H1 (cell line): Measurements from ENCODE around the gene PLEKHG3. TPM values are rescaled to one million over a fixed set of nuclear protein-coding genes. Genes with fewer than 3 reads are reported as not detected.
A peak's percentile ranks its signal among the peaks of the same experiment; 100 is the strongest.

Source experiments
- CTCF ChIA-PET: fragments of 300-600 bp; sonication (Branson Sonifier 250); formaldehyde crosslinking; loops from one replicate; lab custom pipeline; 2021; ENCODE audit not compliant: partially characterized antibody; lab: Charles Lee
- POLR2A ChIA-PET: fragments of 300-600 bp; sonication (Branson Sonifier 250); formaldehyde crosslinking; loops from one replicate; lab custom pipeline; 2021; ENCODE audit warnings: inconsistent platforms; ENCODE audit not compliant: partially characterized antibody; lab: Charles Lee
- DNase-seq, 2 experiments: peaks; one replicate each; pipeline versions ENCODE4 v3.0.0 to v3.0.0-alpha.2; 2010 to 2022; ENCODE audit warnings: low spot score in 2 of 2, low read depth in 1 of 2, mixed read lengths in 1 of 2
- FAIRE-seq: peaks from 2 replicates; lab custom pipeline; 2011; peaks lifted over from hg19 to GRCh38; lab: Jason Lieb, UNC
- H2AFZ ChIP-seq: 2 replicates; pipeline ENCODE4 v1.8.1; 2012; ENCODE audit warnings: low read length, inconsistent platforms
- H2AK5ac ChIP-seq: 2 replicates; pipeline ENCODE4 v1.6.1; 2013; ENCODE audit warnings: low read depth, low read length
- H2BK120ac ChIP-seq: replicated peaks from 2 replicates; pipeline ENCODE3; 2013; ENCODE audit warnings: low read depth, low read length, inconsistent platforms
- H2BK12ac ChIP-seq: 2 replicates; pipeline ENCODE4 v1.6.1; 2013; ENCODE audit warnings: low read depth, low read length
- H2BK15ac ChIP-seq: 2 replicates; pipeline ENCODE4 v1.6.1; 2013; ENCODE audit warnings: low read length
- H2BK20ac ChIP-seq: 2 replicates; pipeline ENCODE4 v1.6.1; 2013; ENCODE audit warnings: low read length
- H2BK5ac ChIP-seq: 2 replicates; pipeline ENCODE4 v1.6.1; 2013; ENCODE audit warnings: low read depth, low read length
- H3K14ac ChIP-seq: 2 replicates; pipeline ENCODE4 v1.6.1; 2013; ENCODE audit warnings: inconsistent platforms; ENCODE audit not compliant: insufficient read length
- H3K18ac ChIP-seq: 2 replicates; pipeline ENCODE4 v1.6.1; 2013; ENCODE audit warnings: low read length; ENCODE audit errors: extremely low read depth
- H3K23ac ChIP-seq: 2 replicates; pipeline ENCODE4 v1.6.1; 2013; ENCODE audit warnings: inconsistent platforms; ENCODE audit not compliant: insufficient read length
- H3K23me2 ChIP-seq: 2 replicates; pipeline ENCODE4 v1.6.1; 2013; ENCODE audit warnings: low read depth, low read length
- H3K27ac ChIP-seq: 2 replicates; pipeline ENCODE4 v1.6.1; 2011; ENCODE audit warnings: low read depth, low read length, inconsistent platforms
- H3K27me3 ChIP-seq, 4 experiments: replicated peaks in 1 of 4; 1 replicate in 1 of 4; 2 replicates in 3 of 4; pipeline versions ENCODE4 v1.6.1 to v1.8.1; 2011 to 2013; ENCODE audit warnings: low read length in 3 of 4, mild to moderate bottlenecking in 3 of 4, inconsistent platforms in 2 of 4, mixed read lengths in 2 of 4, moderate library complexity in 1 of 4; ENCODE audit not compliant: control insufficient read depth in 3 of 4, insufficient read depth in 3 of 4; ENCODE audit errors: extremely low read depth in 1 of 4
- H3K36me3 ChIP-seq, 4 experiments: 2 replicates each; pipeline versions ENCODE4 v1.6.1 to v1.8.1; 2011 to 2013; ENCODE audit warnings: mild to moderate bottlenecking in 4 of 4, low read length in 3 of 4, moderate library complexity in 2 of 4, control low read depth in 1 of 4, inconsistent platforms in 1 of 4; ENCODE audit not compliant: insufficient read depth in 4 of 4, control insufficient read depth in 2 of 4
- H3K4ac ChIP-seq: replicated peaks from 2 replicates; pipeline ENCODE3; 2013; ENCODE audit warnings: low read length, low read depth, mixed read lengths, inconsistent platforms; ENCODE audit not compliant: insufficient read length
- H3K4me1 ChIP-seq, 4 experiments: replicated peaks in 1 of 4; 1 replicate in 1 of 4; 2 replicates in 3 of 4; pipeline versions ENCODE4 v1.6.1 to v1.8.1; 2011 to 2013; ENCODE audit warnings: low read length in 3 of 4, inconsistent platforms in 2 of 4, mixed read lengths in 1 of 4; ENCODE audit not compliant: insufficient read depth in 4 of 4, control insufficient read depth in 3 of 4
- H3K4me2 ChIP-seq, 2 experiments: 2 replicates each; pipeline versions ENCODE4 v1.6.1 to v1.8.1; 2011 to 2013; ENCODE audit warnings: low read depth in 2 of 2, low read length in 2 of 2, control low read depth in 1 of 2, inconsistent platforms in 1 of 2, mild to moderate bottlenecking in 1 of 2; ENCODE audit not compliant: insufficient read depth in 1 of 2
- H3K4me3 ChIP-seq, 4 experiments: fragments of 200-600, 300-600 bp in 1 of 4; sonication (generic), shearing (Covaris generic), sonication (Bioruptor Twin) in 1 of 4; 2 replicates each; pipeline versions ENCODE4 v1.5.1 to v1.8.1; 2011 to 2016; ENCODE audit warnings: low read length in 4 of 4, low read depth in 3 of 4, control low read depth in 2 of 4, inconsistent platforms in 2 of 4, mild to moderate bottlenecking in 2 of 4, mixed read lengths in 1 of 4, moderate library complexity in 1 of 4; ENCODE audit not compliant: insufficient read depth in 2 of 4; ENCODE audit errors: extremely low read depth in 1 of 4
- H3K56ac ChIP-seq: replicated peaks from 2 replicates; pipeline ENCODE3; 2013; ENCODE audit warnings: low read depth, mild to moderate bottlenecking, mixed read lengths, low read length, inconsistent platforms; ENCODE audit not compliant: insufficient read length
- H3K79me1 ChIP-seq: 2 replicates; pipeline ENCODE4 v1.6.1; 2013; ENCODE audit warnings: low read depth, low read length, control low read depth
- H3K79me2 ChIP-seq, 2 experiments: 2 replicates each; pipeline versions ENCODE4 v1.6.1 to v1.8.1; 2012 to 2013; ENCODE audit warnings: low read length in 2 of 2, mild to moderate bottlenecking in 2 of 2, inconsistent platforms in 1 of 2; ENCODE audit not compliant: insufficient read depth in 2 of 2, control insufficient read depth in 1 of 2
- H3K9ac ChIP-seq, 4 experiments: replicated peaks in 1 of 4; 1 replicate in 1 of 4; 2 replicates in 3 of 4; pipeline versions ENCODE4 v1.6.1 to v1.8.1; 2011 to 2013; ENCODE audit warnings: low read depth in 3 of 4, low read length in 3 of 4, control low read depth in 2 of 4, mild to moderate bottlenecking in 2 of 4, moderate library complexity in 2 of 4, inconsistent platforms in 1 of 4; ENCODE audit errors: extremely low read depth in 1 of 4
- H3K9me3 ChIP-seq, 2 experiments: 2 replicates each; pipeline versions ENCODE4 v1.6.1 to v1.8.1; 2012 to 2013; ENCODE audit warnings: mild to moderate bottlenecking in 2 of 2, moderate library complexity in 2 of 2, control low read depth in 1 of 2, inconsistent platforms in 1 of 2, low read depth in 1 of 2, low read length in 1 of 2, mixed read lengths in 1 of 2; ENCODE audit not compliant: insufficient read depth in 2 of 2
- H4K20me1 ChIP-seq, 2 experiments: replicated peaks in 1 of 2; 2 replicates each; pipeline versions ENCODE3 to v1.8.1; 2011 to 2013; ENCODE audit warnings: inconsistent platforms in 2 of 2, low read length in 2 of 2, mild to moderate bottlenecking in 1 of 2; ENCODE audit not compliant: insufficient read depth in 2 of 2, control insufficient read depth in 1 of 2
- H4K5ac ChIP-seq: 2 replicates; pipeline ENCODE4 v1.6.1; 2013; ENCODE audit warnings: low read length, low read depth, mixed read lengths, inconsistent platforms; ENCODE audit not compliant: insufficient read length
- H4K8ac ChIP-seq: 2 replicates; pipeline ENCODE4 v1.8.0; 2013; ENCODE audit warnings: mild to moderate bottlenecking, moderate library complexity, low read length, inconsistent platforms; ENCODE audit not compliant: insufficient read depth; ENCODE audit errors: extremely low read depth
- H4K91ac ChIP-seq: replicated peaks from 2 replicates; pipeline ENCODE3; 2013; ENCODE audit warnings: low read length, mixed read lengths, inconsistent platforms; ENCODE audit not compliant: insufficient read length
- CBX5 ChIP-seq: fragments of 300-800, 300-1000 bp; sonication (generic); IDR thresholded peaks from 2 replicates; pipeline ENCODE4 v1.7.1; 2016; ENCODE audit warnings: antibody characterized with exemption, low read length, low read depth
- CHD2 ChIP-seq: IDR thresholded peaks from 2 replicates; pipeline ENCODE4 v1.6.1; 2012; ENCODE audit warnings: low read length, improper control_type of control experiment
- EZH2 ChIP-seq: fragments of 200-600 bp; sonication (generic); IDR thresholded peaks from 2 replicates; pipeline ENCODE4 v1.7.1; 2012; ENCODE audit warnings: low read depth, mild to moderate bottlenecking, moderate library complexity, low read length, inconsistent platforms; ENCODE audit not compliant: severe bottlenecking
- HDAC2 ChIP-seq, 2 experiments: fragments of 300-600 bp in 1 of 2; sonication (generic) in 1 of 2; IDR thresholded peaks; 2 replicates each; pipeline ENCODE4 v1.6.1; 2011 to 2012; ENCODE audit warnings: low read depth in 2 of 2, low read length in 2 of 2, mild to moderate bottlenecking in 2 of 2, moderate library complexity in 2 of 2, borderline replicate concordance in 1 of 2, inconsistent platforms in 1 of 2
- JUND ChIP-seq: IDR thresholded peaks from 2 replicates; pipeline ENCODE4 v1.6.1; 2011; ENCODE audit warnings: mild to moderate bottlenecking, improper control_type of control experiment, low read length
- MAX ChIP-seq: IDR thresholded peaks from 2 replicates; pipeline ENCODE4 v1.6.1; 2012; ENCODE audit warnings: inconsistent platforms
- POLR2A ChIP-seq, 2 experiments: IDR thresholded peaks; 1 replicate in 1 of 2; 2 replicates in 1 of 2; pipeline ENCODE4 v1.6.1; 2011; ENCODE audit warnings: low read depth in 2 of 2, low read length in 2 of 2, mild to moderate bottlenecking in 2 of 2; ENCODE audit errors: control extremely low read depth in 1 of 2
- RAD21 ChIP-seq, 2 experiments: IDR thresholded peaks in 1 of 2; conservative IDR thresholded peaks in 1 of 2; 2 replicates each; pipeline ENCODE4 v1.6.1; 2011; ENCODE audit warnings: low read depth in 2 of 2, low read length in 2 of 2, improper control_type of control experiment in 1 of 2, inconsistent platforms in 1 of 2, mild to moderate bottlenecking in 1 of 2, moderate library complexity in 1 of 2
- SAP30 ChIP-seq: fragments of 300-600 bp; sonication (generic); IDR thresholded peaks from 2 replicates; pipeline ENCODE4 v1.7.1; 2012; ENCODE audit warnings: low read length, moderate library complexity, mild to moderate bottlenecking, inconsistent platforms; ENCODE audit not compliant: insufficient read depth, insufficient replicate concordance
- SP2 ChIP-seq: IDR thresholded peaks from 2 replicates; pipeline ENCODE4 v1.6.1; 2012; ENCODE audit warnings: mild to moderate bottlenecking, low read length, inconsistent platforms
- WGBS, 2 experiments: shearing (Covaris generic) in 1 of 2; methylation state at CpG; one replicate each; pipeline versions ENCODE4 v1.1.6 to v1.1.7; 2013 to 2015; ENCODE audit warnings: low lambda C conversion rate in 2 of 2, mixed read lengths in 2 of 2, inconsistent platforms in 1 of 2, low coverage in 1 of 2, missing lambda C conversion rate in 1 of 2; ENCODE audit not compliant: insufficient replicate concordance in 2 of 2, insufficient coverage in 1 of 2, insufficient read length in 1 of 2; ENCODE audit errors: extremely low coverage in 1 of 2, missing lambda C conversion rate in 1 of 2; 5-methylcytosine and 5-hydroxymethylcytosine counted together
- polyA plus RNA-seq, 7 experiments: library from polyadenylated mRNA; depleted of rRNA in 3 of 7; stranded (reverse) in 5 of 7; unstranded in 2 of 7; fragments of >200 nt in 5 of 7; fragments of 200-250 nt in 2 of 7; gene quantifications; 1 replicate in 5 of 7; 2 replicates in 1 of 7; 4 replicates in 1 of 7; pipeline versions ENCODE4 v1.2.1 to v1.2.3, GENCODE V29; 2011 to 2013; ENCODE audit warnings: missing spikeins in 2 of 7, mixed read lengths in 2 of 7
- total RNA-seq: library from RNA; stranded (reverse); fragmentation: NEBNext Ultra II Directional; extraction: Animal tissue kit (Norgen Biotek cat#: 25700); gene quantifications from 2 replicates; pipeline ENCODE4 v1.2.1, GENCODE V29; 2021
- TF ChIP-seq, protein P1 (sequence below): IDR thresholded peaks from 2 replicates; pipeline ENCODE4 v1.6.1; 2011; ENCODE audit warnings: low read length, improper control_type of control experiment

PLEKHG3 gene
- total and polyA plus RNA-seq, 2 of the 8 experiments (the other 6 are each of a cell fraction or from before 2014, with no cell fraction given) = 43.4 to 90.6 TPM

GRCh38 chr14:64721899-64722298 lies 17.7 kb downstream of the PLEKHG3 start:
- Histone ChIP-seq H2AFZ (no peak overlapping the region), H3K4ac (no peak overlapping the region), H3K23me2 (peaks cover 2% of the 10 kb centered on the region; the same call in 1 of the 2 replicates), H3K56ac (no peak overlapping the region), H3K4me2 (0 out of 4 replicates have a peak overlapping the region, but pooled peaks have one; percentile 7 to 31), H3K9ac (no peak overlapping the region), H2BK120ac (no peak overlapping the region), H3K18ac (0 out of 2 replicates have a peak overlapping the region, but pooled peaks have one; percentile 16), H2AK5ac (no peak overlapping the region), H2BK12ac (no peak overlapping the region), H3K36me3 (0 out of 8 replicates have a peak, but pooled peaks cover 0 to under 1% (median 0%) of the 10 kb centered on the region in 4 experiments), H3K27me3 (0 out of 7 replicates have a peak, but pooled peaks cover 0 to 3% (median 0%) of the 10 kb centered on the region in 4 experiments), H3K27ac (no peak overlapping the region), H4K8ac (no peak overlapping the region), H3K4me3 (no peak overlapping the region), H4K5ac (no peak overlapping the region), H2BK15ac (peak overlapping the region; percentile 63; the same call in 1 of the 2 replicates), H2BK20ac (no peak overlapping the region), H3K14ac (no peak overlapping the region), H3K23ac (no peak overlapping the region), H2BK5ac (no peak overlapping the region), H3K4me1 (peaks cover 58 to 83% (median 68%) of the 10 kb centered on the region in 4 experiments), H4K20me1 (peaks cover 41 to 61% of the 10 kb centered on the region in 2 experiments), H4K91ac (no peak overlapping the region), H3K79me1 (peaks cover 27% of the 10 kb centered on the region), H3K79me2 (peaks cover 12 to 99% of the 10 kb centered on the region in 2 experiments), H3K9me3 (no peaks in the 10 kb centered on the region)
- 86% methylated on average over 9 of the region's 9 CpGs; no CpG with 5 or more reads in 1 of the 2 experiments for WGBS, 2 experiments
- ChIA-PET CTCF (interaction anchor here (0.6 to 4.6 kb wide), 9 partner anchors 14 to 51 kb away, joined by 3 to 14 read pairs (median 3); no protein-coding TSS in a partner anchor), POLR2A (interaction anchor here (1.7 to 3.2 kb wide), 3 partner anchors 13 to 217 kb away, joined by 4 to 13 read pairs (median 7); partner anchors contain the start of genes PLEKHG3 and ZBTB1)
- no peak for DNase-seq
- FAIRE-seq = no peak
- TF ChIP-seq MAX = no peak
- no peak for TF ChIP-seq SAP30
- TF ChIP-seq EZH2 = no peak
- TF ChIP-seq RAD21 (IDR thresholded peaks at IDR 0.05 in 1 of 2, conservative IDR thresholded peaks at IDR 0.05 in 1 of 2; ENCODE audit: low read depth in 2 of 2, low read length in 2 of 2) = no peak
- TF ChIP-seq SP2 = no peak
- no peak for TF ChIP-seq JUND
- TF ChIP-seq HDAC2 (IDR thresholded peaks at IDR 0.05; ENCODE audit: borderline replicate concordance in 1 of 2, low read depth in 2 of 2, low read length in 2 of 2) = no peak
- no peak for TF ChIP-seq CBX5
- TF ChIP-seq, protein P1, sequence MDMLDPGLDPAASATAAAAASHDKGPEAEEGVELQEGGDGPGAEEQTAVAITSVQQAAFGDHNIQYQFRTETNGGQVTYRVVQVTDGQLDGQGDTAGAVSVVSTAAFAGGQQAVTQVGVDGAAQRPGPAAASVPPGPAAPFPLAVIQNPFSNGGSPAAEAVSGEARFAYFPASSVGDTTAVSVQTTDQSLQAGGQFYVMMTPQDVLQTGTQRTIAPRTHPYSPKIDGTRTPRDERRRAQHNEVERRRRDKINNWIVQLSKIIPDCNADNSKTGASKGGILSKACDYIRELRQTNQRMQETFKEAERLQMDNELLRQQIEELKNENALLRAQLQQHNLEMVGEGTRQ = no peak
- TF ChIP-seq CHD2 = no peak
- TF ChIP-seq POLR2A (IDR thresholded peaks at IDR 0.05; ENCODE audit: control extremely low read depth in 1 of 2, low read depth in 2 of 2, low read length in 2 of 2) = no peak
